ENCODE data around the gene ATF6.

GRCh38 chr1:161768461-161768860 is 2.3 kb downstream of the ATF6 start:
- no peak for TF ChIP-seq POLR2AphosphoS5 (IDR thresholded peaks at IDR 0.05)
- no peak for TF ChIP-seq CTCF (IDR thresholded peaks at IDR 0.05)
- TF ChIP-seq POLR2A (IDR thresholded peaks at IDR 0.05): no peak

Measured in breast epithelium (tissue), 3 donors.